HL-60 (cell line): ENCODE measurements around the gene BBOX1.

Experiments used
- CTCF ChIP-seq: IDR thresholded peaks from one replicate; pipeline ENCODE4 v1.5.1; 2011; ENCODE audit warnings: low read length, control low read depth, inconsistent platforms; ENCODE audit not compliant: insufficient read depth
- GABPA ChIP-seq: IDR thresholded peaks from 2 replicates; pipeline ENCODE4 v1.6.1; 2012; ENCODE audit warnings: low read depth
- POLR2AphosphoS5 ChIP-seq: IDR thresholded peaks from 2 replicates; pipeline ENCODE4 v1.6.1; 2012; ENCODE audit warnings: low read depth
- REST ChIP-seq: IDR thresholded peaks from 2 replicates; pipeline ENCODE4 v1.6.1; 2012; ENCODE audit warnings: low read depth; ENCODE audit not compliant: insufficient replicate concordance
- SPI1 ChIP-seq: IDR thresholded peaks from 2 replicates; pipeline ENCODE4 v1.6.1; 2012; ENCODE audit warnings: low read depth, mild to moderate bottlenecking, borderline replicate concordance

GRCh38 chr11:26993965-26994457 is 46.6 kb upstream of the BBOX1 start, which contains the start of gene FIBIN:
- TF ChIP-seq POLR2AphosphoS5 (no peak), CTCF (no peak), SPI1 (no peak), REST (no peak), GABPA (no peak)
